RWPE2 (cell line): ENCODE data around the gene NFIX.

ENCODE experiments used
- ATAC-seq: fragments of 200-7000 bp; cut with Tn5 transposase; 3 replicates; pipeline ENCODE4 v1.9.1; 2021; ENCODE audit warnings: low read depth
- DNase-seq: peaks from one replicate; pipeline ENCODE4 v3.0.0-alpha.2; 2020; ENCODE audit warnings: low spot score
- H3K27ac ChIP-seq: fragments of 450-650 bp; 2 replicates; pipeline ENCODE4 v1.5.1; 2017; ENCODE audit warnings: mild to moderate bottlenecking; ENCODE audit not compliant: poor library complexity, severe bottlenecking
- H3K27me3 ChIP-seq: fragments of 250-450 bp; sonication (Bioruptor Pico); 2 replicates; pipeline ENCODE4 v1.5.1; 2021; ENCODE audit warnings: mild to moderate bottlenecking, moderate library complexity; ENCODE audit not compliant: insufficient read depth, poor library complexity, severe bottlenecking
- H3K36me3 ChIP-seq: fragments of 250-450 bp; sonication (Bioruptor Pico); 2 replicates; pipeline ENCODE4 v1.5.1; 2020; ENCODE audit warnings: low read depth, mild to moderate bottlenecking, moderate library complexity
- H3K4me1 ChIP-seq: fragments of 250-450 bp; sonication (Bioruptor Pico); 2 replicates; pipeline ENCODE4 v1.5.1; 2021; ENCODE audit warnings: mild to moderate bottlenecking, moderate library complexity; ENCODE audit not compliant: insufficient read depth, poor library complexity, severe bottlenecking
- H3K4me3 ChIP-seq: fragments of 250-450 bp; sonication (Bioruptor Pico); 2 replicates; pipeline ENCODE4 v1.5.1; 2021; ENCODE audit warnings: mild to moderate bottlenecking, moderate library complexity; ENCODE audit not compliant: severe bottlenecking
- H3K9me3 ChIP-seq: fragments of 250-450 bp; sonication (Bioruptor Pico); 2 replicates; pipeline ENCODE4 v1.5.1; 2021; ENCODE audit warnings: mild to moderate bottlenecking, moderate library complexity; ENCODE audit not compliant: severe bottlenecking
- CTCF ChIP-seq: fragments of 450-650 bp; IDR thresholded peaks from one replicate; pipeline ENCODE4 v1.5.1; 2017; ENCODE audit warnings: mild to moderate bottlenecking, moderate library complexity; ENCODE audit not compliant: poor library complexity, severe bottlenecking

Gene NFIX

GRCh38 chr19:13025819-13026456 lies 30.7 kb downstream of the NFIX start:
- H3K4me3 ChIP-seq: peak overlapping the region; percentile 28
- H3K27ac ChIP-seq: peak overlapping the region; percentile 84
- ATAC-seq: no peak
- no peak for DNase-seq
- TF ChIP-seq CTCF: no peak
- H3K36me3 ChIP-seq: peaks cover 24% of the 10 kb centered on the region
- H3K4me1 ChIP-seq: peaks cover 18% of the 10 kb centered on the region
- H3K27me3 ChIP-seq: no peaks in the 10 kb centered on the region
- H3K9me3 ChIP-seq: no peaks in the 10 kb centered on the region

DNA sequence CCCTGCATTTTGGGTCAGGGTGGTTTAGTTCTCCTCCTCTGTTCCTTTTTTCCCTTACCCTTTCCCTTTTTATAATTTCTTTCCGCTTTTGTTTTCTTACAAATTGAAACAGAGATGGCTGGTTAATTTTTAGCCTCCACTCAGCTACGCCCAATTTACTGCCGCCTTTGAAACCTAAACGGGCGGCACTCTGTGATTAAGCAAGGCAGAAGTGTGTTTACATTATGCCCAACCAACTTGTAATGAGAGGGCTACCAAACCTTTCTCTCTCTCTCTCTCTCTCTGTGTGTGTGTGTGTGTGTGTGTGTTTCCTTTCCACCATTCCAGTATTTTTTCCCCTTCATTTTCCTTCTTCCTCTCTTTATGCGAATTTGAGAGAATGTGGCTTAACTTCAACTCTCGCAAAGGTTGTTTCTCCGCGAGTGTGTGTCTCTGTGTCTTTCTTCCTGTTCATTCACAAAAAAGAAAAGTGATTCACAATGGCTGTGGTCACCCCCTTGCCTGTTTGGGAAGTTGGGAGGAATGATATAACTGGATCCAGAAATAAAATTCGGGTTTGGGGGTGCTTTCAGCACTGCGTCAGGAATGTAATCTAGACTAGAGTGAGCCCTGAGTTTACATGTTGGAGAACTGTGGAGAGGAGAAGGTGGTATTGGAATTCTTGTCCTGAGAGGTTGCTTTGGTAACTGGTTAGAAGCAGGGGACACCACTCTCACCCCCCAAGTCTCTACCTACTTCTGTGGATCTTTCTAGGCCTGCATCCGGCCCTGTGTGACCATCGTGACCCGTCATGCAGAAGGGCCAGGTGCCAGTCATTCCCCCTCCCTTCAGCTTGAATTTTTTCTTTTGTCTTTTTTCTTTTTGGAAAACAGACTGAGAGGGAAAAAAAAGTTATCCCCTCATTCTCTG lies 31.4 kb downstream of the NFIX start:
- DNase-seq: no peak
- H3K27ac ChIP-seq: peak overlapping the region; percentile 84
- no peaks in the 10 kb centered on the region for H3K9me3 ChIP-seq
- no peak for TF ChIP-seq CTCF
- H3K4me1 ChIP-seq: peaks cover 21% of the 10 kb centered on the region
- H3K36me3 ChIP-seq: peaks cover 24% of the 10 kb centered on the region
- ATAC-seq: no peak
- peak overlapping the region; percentile 28 for H3K4me3 ChIP-seq
- H3K27me3 ChIP-seq: no peaks in the 10 kb centered on the region

GRCh38 chr19:13027557-13027956 lies 32.3 kb downstream of the NFIX start:
- ATAC-seq: no peak

GRCh38 chr19:13028027-13028426 lies 32.8 kb downstream of the NFIX start:
- Histone ChIP-seq H3K9me3 (no peaks in the 10 kb centered on the region), H3K27me3 (no peaks in the 10 kb centered on the region), H3K4me1 (peaks cover 24% of the 10 kb centered on the region), H3K4me3 (no peak overlapping the region), H3K36me3 (peaks cover 24% of the 10 kb centered on the region), H3K27ac (no peak overlapping the region)
- no peak for TF ChIP-seq CTCF
- DNase-seq (no peak), ATAC-seq (no peak)

More at GRCh38 chr19:13027557-13027956, 32.3 kb downstream of the NFIX start:
- H3K4me3 ChIP-seq: no peak overlapping the region
- DNase-seq: no peak
- no peaks in the 10 kb centered on the region for H3K9me3 ChIP-seq
- no peak for TF ChIP-seq CTCF
- H3K27ac ChIP-seq: peak overlapping the region; percentile 84
- H3K27me3 ChIP-seq: no peaks in the 10 kb centered on the region
- peaks cover 24% of the 10 kb centered on the region for H3K36me3 ChIP-seq
- peaks cover 24% of the 10 kb centered on the region for H3K4me1 ChIP-seq
